GM12872 (cell line): ENCODE results near the gene SPPL2B.
A peak's percentile ranks its signal among the peaks of the same experiment; 100 is the strongest.

Experiments used
- TF ChIP-seq, protein P1 (sequence below): IDR thresholded peaks from 3 replicates; pipeline ENCODE4 v1.5.1; 2011; ENCODE audit warnings: low read depth, mild to moderate bottlenecking, low read length, moderate library complexity; ENCODE audit not compliant: insufficient read depth

The SPPL2B gene

DNA sequence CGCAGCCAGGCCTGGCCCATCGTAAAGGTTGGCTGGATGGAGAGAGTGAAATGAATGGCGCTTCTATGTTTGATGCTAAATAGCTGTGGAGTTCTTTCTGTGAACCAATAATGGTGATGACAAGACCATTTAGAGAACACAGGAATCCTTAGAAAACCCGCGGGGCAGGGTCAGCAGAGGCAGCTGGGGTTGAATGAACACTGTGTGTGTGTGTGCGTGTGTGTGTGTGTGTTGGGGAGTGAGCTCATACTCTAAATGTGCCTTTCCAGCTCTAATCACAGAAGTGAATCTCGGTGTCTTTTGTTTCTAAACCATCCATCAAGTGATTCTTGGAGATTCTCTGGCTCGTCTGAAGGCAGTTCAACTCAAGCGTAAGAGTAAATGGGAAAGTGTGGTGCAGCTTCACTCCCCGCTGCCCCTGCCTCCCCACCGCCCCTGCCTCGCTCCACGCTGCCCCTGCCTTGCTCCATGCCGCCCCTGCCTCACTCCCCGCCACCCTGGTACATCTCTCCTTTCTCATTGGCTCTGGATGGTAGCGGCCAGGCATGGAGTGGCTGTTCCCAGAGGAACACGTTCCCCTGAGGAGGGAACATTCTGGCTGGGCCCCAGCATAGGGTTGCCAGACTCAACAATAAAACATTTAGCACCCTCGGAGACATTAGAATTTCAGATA, 52.8 kb downstream of the SPPL2B start:
- TF ChIP-seq, protein P1, sequence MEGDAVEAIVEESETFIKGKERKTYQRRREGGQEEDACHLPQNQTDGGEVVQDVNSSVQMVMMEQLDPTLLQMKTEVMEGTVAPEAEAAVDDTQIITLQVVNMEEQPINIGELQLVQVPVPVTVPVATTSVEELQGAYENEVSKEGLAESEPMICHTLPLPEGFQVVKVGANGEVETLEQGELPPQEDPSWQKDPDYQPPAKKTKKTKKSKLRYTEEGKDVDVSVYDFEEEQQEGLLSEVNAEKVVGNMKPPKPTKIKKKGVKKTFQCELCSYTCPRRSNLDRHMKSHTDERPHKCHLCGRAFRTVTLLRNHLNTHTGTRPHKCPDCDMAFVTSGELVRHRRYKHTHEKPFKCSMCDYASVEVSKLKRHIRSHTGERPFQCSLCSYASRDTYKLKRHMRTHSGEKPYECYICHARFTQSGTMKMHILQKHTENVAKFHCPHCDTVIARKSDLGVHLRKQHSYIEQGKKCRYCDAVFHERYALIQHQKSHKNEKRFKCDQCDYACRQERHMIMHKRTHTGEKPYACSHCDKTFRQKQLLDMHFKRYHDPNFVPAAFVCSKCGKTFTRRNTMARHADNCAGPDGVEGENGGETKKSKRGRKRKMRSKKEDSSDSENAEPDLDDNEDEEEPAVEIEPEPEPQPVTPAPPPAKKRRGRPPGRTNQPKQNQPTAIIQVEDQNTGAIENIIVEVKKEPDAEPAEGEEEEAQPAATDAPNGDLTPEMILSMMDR, result no peak

- TF ChIP-seq, protein P1, result no peak
Measured at GRCh38 chr19:2382530-2383222, 54.2 kb downstream of the SPPL2B start.

GRCh38 chr19:2385053-2385721, 56.7 kb downstream of the SPPL2B start:
- TF ChIP-seq, protein P1, result no peak

DNA sequence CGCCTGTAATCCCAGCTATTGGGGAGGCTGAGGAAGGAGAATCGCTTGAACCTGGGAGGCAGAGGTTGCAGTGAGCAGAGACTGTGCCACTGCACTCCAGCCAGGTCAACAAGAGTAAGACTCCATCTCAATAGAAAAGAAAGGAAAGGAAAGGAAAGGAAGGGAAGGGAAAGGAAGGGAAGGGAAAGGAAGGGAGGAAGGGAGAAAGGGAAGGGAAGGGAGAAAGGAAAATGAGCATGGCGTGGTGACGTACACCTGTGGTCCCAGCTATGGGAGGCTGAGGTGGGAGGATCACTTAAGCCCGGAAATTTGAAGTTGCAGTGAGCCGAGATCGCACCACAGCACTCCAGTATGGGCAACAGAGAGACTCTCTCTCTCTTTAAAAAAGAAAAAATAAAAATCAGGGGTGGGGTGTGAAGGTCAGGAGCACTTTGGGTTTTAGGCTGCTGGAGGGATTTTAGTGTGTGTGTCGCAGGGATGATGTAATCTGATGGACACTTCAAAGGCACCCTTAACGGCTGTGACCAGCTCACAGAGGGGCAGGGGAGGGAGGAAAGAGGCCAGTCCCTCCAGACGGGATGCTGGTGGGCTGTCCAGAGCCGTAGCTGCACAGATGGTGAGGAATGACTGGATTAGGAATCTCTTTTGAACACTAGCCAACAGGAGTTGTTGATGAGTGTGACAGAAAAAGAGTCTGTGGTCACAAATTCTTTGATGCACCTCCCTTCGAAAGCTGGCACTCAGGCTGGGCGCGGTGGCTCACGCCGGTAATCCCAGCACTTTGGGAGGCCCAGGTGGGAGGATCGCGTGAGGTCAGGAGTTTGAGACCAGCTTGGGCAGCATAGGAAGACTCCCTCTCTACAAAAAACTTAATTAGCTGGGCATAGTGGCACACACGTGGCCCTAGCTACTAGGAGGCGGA, 59.1 kb downstream of the SPPL2B start:
- TF ChIP-seq, protein P1, result no peak

GRCh38 chr19:2389594-2389993, 61.1 kb downstream of the SPPL2B start:
- TF ChIP-seq, protein P1, result no peak

DNA sequence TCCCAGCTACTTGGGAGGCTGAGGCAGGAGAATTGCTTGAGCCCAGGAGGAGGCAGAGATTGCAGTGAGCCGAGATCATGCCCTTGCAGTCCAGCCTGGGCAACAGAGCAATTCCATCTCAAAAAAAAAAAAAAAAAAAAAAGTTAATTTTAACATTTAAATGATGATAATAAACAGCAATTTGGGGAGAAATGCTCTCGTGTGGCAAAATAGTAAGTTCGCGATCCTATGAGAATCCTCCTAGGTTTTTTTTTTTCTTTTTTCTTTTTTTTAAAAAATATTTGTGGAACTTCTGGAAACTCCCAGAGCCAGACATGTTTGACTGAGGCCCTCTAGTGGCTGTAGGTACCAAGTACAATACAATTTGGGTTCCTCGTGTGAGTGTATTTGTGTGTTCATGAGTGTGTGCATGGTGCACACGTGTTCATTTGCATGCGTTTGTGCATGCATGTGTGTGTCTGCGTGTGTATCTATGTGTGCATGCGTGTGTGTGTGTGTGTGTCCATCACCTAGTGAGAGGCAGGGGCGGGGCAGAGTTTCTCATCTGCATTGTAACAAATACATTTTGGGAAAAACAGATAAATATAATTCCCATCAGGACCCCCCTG, 62.7 kb downstream of the SPPL2B start:
- TF ChIP-seq, protein P1, result peak; percentile 79
